Erythroblast (primary cell): ENCODE measurements around the gene LRRFIP2.

Experiments
- GATA1 ChIP-seq: IDR thresholded peaks from 2 replicates; pipeline ENCODE4 v1.6.1; 2011; ENCODE audit warnings: low read depth, mild to moderate bottlenecking, control low read depth, low read length, moderate library complexity
- POLR2A ChIP-seq: IDR thresholded peaks from 2 replicates; pipeline ENCODE4 v1.6.1; 2011; ENCODE audit warnings: mild to moderate bottlenecking, low read length

DNA sequence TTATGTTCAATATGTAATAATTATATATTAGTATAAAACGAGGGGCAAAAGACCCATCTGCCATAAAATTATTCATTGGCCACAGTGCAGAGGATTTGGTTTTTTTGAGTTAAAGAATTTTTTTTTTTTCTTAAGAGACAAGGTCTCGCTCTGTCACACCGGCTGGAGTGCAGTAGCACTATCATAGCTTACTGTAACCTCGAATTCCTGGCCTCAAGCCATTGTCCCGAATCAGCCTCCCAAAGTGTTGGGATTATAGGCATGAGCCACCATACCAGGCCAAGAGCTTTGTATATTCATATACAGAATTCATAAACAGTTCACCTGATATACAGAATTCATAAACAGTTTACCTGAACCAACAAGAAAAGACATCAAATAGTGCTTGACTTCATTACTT is 20.2 kb upstream of the LRRFIP2 start:
- TF ChIP-seq POLR2A (no peak), GATA1 (no peak)
